GM12873 (cell line): ENCODE results near the gene L3MBTL3.

Experiments used
- CTCF ChIP-seq: IDR thresholded peaks from 2 replicates; pipeline ENCODE4 v1.5.1; 2012; ENCODE audit warnings: low read depth, mild to moderate bottlenecking, moderate library complexity, low read length, control low read depth; ENCODE audit not compliant: insufficient read depth; ENCODE audit errors: missing control alignments

The L3MBTL3 gene

GRCh38 chr6:129992881-129993280, 25.5 kb upstream of the L3MBTL3 start:
- TF ChIP-seq CTCF, result no peak

- TF ChIP-seq CTCF, result no peak
These were observed 24.0 kb upstream of the L3MBTL3 start for GRCh38 chr6:129994410-129994809.

- no peak for TF ChIP-seq CTCF
These were observed 22.0 kb upstream of the L3MBTL3 start for GRCh38 chr6:129996387-129996786.

GRCh38 chr6:130000526-130001421, 17.6 kb upstream of the L3MBTL3 start:
- no peak for TF ChIP-seq CTCF

GRCh38 chr6:130008236-130008873, 10.0 kb upstream of the L3MBTL3 start:
- no peak for TF ChIP-seq CTCF

GRCh38 chr6:130009146-130009545, 9.2 kb upstream of the L3MBTL3 start:
- no peak for TF ChIP-seq CTCF

GRCh38 chr6:130010387-130010786, 8.0 kb upstream of the L3MBTL3 start:
- TF ChIP-seq CTCF, result no peak
